HCT116 (cell line): ENCODE results near the gene CTIF.

Source experiments
- CTCF ChIP-seq, 3 experiments: fragments of 200-600 bp in 1 of 3; sonication (generic) in 1 of 3; IDR thresholded peaks in 2 of 3; conservative IDR thresholded peaks in 1 of 3; 2 replicates each; pipeline ENCODE4 v1.5.1; 2012 to 2017; ENCODE audit warnings: low read depth in 2 of 3, low read length in 2 of 3, antibody characterized with exemption in 1 of 3, borderline replicate concordance in 1 of 3, control low read depth in 1 of 3, mild to moderate bottlenecking in 1 of 3, mixed read lengths in 1 of 3, mixed run types in 1 of 3, moderate library complexity in 1 of 3; ENCODE audit not compliant: insufficient read depth in 1 of 3
- ELF1 ChIP-seq: IDR thresholded peaks from 2 replicates; pipeline ENCODE4 v1.6.1; 2012; ENCODE audit warnings: low read depth, borderline replicate concordance
- EZH2 ChIP-seq: fragments of 200-600 bp; sonication (generic); IDR thresholded peaks from 2 replicates; pipeline ENCODE4 v1.6.1; 2017; ENCODE audit warnings: antibody characterized with exemption, mixed run types
- EZH2phosphoT487 ChIP-seq: fragments of 200-600 bp; IDR thresholded peaks from 2 replicates; pipeline ENCODE4 v1.6.1; 2018; ENCODE audit warnings: antibody characterized with exemption, borderline replicate concordance
- POLR2A ChIP-seq: IDR thresholded peaks from 2 replicates; pipeline ENCODE4 v1.7.0; 2011; ENCODE audit warnings: borderline replicate concordance; ENCODE audit not compliant: insufficient read depth, insufficient read length; ENCODE audit errors: extremely low read depth
- ZBTB33 ChIP-seq: IDR thresholded peaks from 2 replicates; pipeline ENCODE4 v1.6.1; 2011; ENCODE audit warnings: mild to moderate bottlenecking, low read length, moderate library complexity; ENCODE audit not compliant: insufficient replicate concordance; ENCODE audit errors: extremely low read depth

- no peak for TF ChIP-seq CTCF (IDR thresholded peaks at IDR 0.05 in 2 of 3, conservative IDR thresholded peaks at IDR 0.05 in 1 of 3; ENCODE audit: borderline replicate concordance in 1 of 3, insufficient read depth in 1 of 3, low read depth in 2 of 3, low read length in 2 of 3)
- no peak for TF ChIP-seq POLR2A
- no peak for TF ChIP-seq EZH2phosphoT487
- no peak for TF ChIP-seq ELF1
- TF ChIP-seq EZH2 = no peak
- TF ChIP-seq ZBTB33 = no peak
These were observed 2.9 kb upstream of the CTIF start for GRCh38 chr18:48535956-48536355.
